GM18526 (cell line): ENCODE measurements around the gene SAMD11.
A peak's percentile ranks its signal among the peaks of the same experiment; 100 is the strongest.

Experiments used
- POLR2A ChIP-seq: IDR thresholded peaks from 3 replicates; pipeline ENCODE4 v1.6.1; 2011; ENCODE audit not compliant: insufficient read length; ENCODE audit errors: extremely low read depth

The SAMD11 gene

GRCh38 chr1:963746-964525 is 40.2 kb downstream of the SAMD11 start:
- TF ChIP-seq POLR2A: no peak

GRCh38 chr1:964691-965525 is 41.2 kb downstream of the SAMD11 start:
- no peak for TF ChIP-seq POLR2A

GRCh38 chr1:965526-966134 is 41.9 kb downstream of the SAMD11 start:
- TF ChIP-seq POLR2A: no peak

GRCh38 chr1:966135-966703 is 42.5 kb downstream of the SAMD11 start, which contains the start of gene PLEKHN1:
PLEKHN1 (plus strand) TSS chr1:966482; CDS start chr1:966532, 50 bp downstream.
- TF ChIP-seq POLR2A: no peak

GRCh38 chr1:966704-967300 is 43.1 kb downstream of the SAMD11 start:
- peak; percentile 33 for TF ChIP-seq POLR2A

- no peak for TF ChIP-seq POLR2A
These were observed 44.0 kb downstream of the SAMD11 start for GRCh38 chr1:967466-968343.

- no peak for TF ChIP-seq POLR2A
These were observed 45.6 kb downstream of the SAMD11 start for GRCh38 chr1:969260-969855.

- TF ChIP-seq POLR2A: no peak
These were observed 46.7 kb downstream of the SAMD11 start for GRCh38 chr1:970242-970972.

GRCh38 chr1:970973-971730 is 47.4 kb downstream of the SAMD11 start:
- TF ChIP-seq POLR2A: no peak

GRCh38 chr1:971751-972506 is 48.2 kb downstream of the SAMD11 start:
- no peak for TF ChIP-seq POLR2A

- TF ChIP-seq POLR2A: no peak
These were observed 49.2 kb downstream of the SAMD11 start for GRCh38 chr1:972726-973458.
